ENCODE measurements around the gene SNCAIP.

GRCh38 chr5:122462486-122462885 is 150.4 kb downstream of the SNCAIP start:
- TF ChIP-seq CTCF (IDR thresholded peaks at IDR 0.05; ENCODE audit: low read depth, low read length) = no peak
- TF ChIP-seq POLR2A (IDR thresholded peaks at IDR 0.05; ENCODE audit: extremely low read depth, insufficient read length) = no peak
